Rectal smooth muscle tissue (tissue), 1 donor: ENCODE data around the gene IGHMBP2.

Experiments used
- H3K27ac ChIP-seq: one replicate; pipeline ENCODE4 v1.7.0; 2013; ENCODE audit warnings: low read depth, low read length, inconsistent platforms
- H3K27me3 ChIP-seq: one replicate; pipeline ENCODE4 v1.7.0; 2013; ENCODE audit warnings: low read length; ENCODE audit not compliant: control insufficient read depth, insufficient read depth
- H3K36me3 ChIP-seq: one replicate; pipeline ENCODE4 v1.7.0; 2013; ENCODE audit warnings: low read length; ENCODE audit not compliant: control insufficient read depth, insufficient read depth
- H3K4me1 ChIP-seq: one replicate; pipeline ENCODE4 v1.7.0; 2013; ENCODE audit warnings: low read length; ENCODE audit not compliant: control insufficient read depth, insufficient read depth
- H3K4me3 ChIP-seq: one replicate; pipeline ENCODE4 v1.7.0; 2013; ENCODE audit warnings: low read length
- H3K9ac ChIP-seq: one replicate; pipeline ENCODE4 v1.7.0; 2013; ENCODE audit warnings: low read length

IGHMBP2 gene

GRCh38 chr11:68939583-68940555 is 36.2 kb downstream of the IGHMBP2 start:
- Histone ChIP-seq H3K36me3 (peaks cover 35% of the 10 kb centered on the region), H3K27ac (peak overlapping the region; percentile 99), H3K9ac (no peak overlapping the region), H3K27me3 (no peaks in the 10 kb centered on the region), H3K4me3 (no peak overlapping the region), H3K4me1 (peaks cover 52% of the 10 kb centered on the region)

- Histone ChIP-seq H3K9ac (no peak overlapping the region), H3K27ac (peak overlapping the region; percentile 99), H3K4me1 (peaks cover 52% of the 10 kb centered on the region), H3K27me3 (no peaks in the 10 kb centered on the region), H3K36me3 (peaks cover 27% of the 10 kb centered on the region), H3K4me3 (no peak overlapping the region)
Measured at GRCh38 chr11:68940651-68941323, 37.1 kb downstream of the IGHMBP2 start.

GRCh38 chr11:68941324-68942094 is 37.8 kb downstream of the IGHMBP2 start:
- no peak overlapping the region for H3K9ac ChIP-seq
- H3K27ac ChIP-seq, result peak overlapping the region; percentile 99
- peaks cover 20% of the 10 kb centered on the region for H3K36me3 ChIP-seq
- H3K27me3 ChIP-seq, result no peaks in the 10 kb centered on the region
- no peak overlapping the region for H3K4me3 ChIP-seq
- peaks cover 52% of the 10 kb centered on the region for H3K4me1 ChIP-seq

- H3K36me3 ChIP-seq, result peaks cover 18% of the 10 kb centered on the region
- no peak overlapping the region for H3K4me3 ChIP-seq
- peaks cover 53% of the 10 kb centered on the region for H3K4me1 ChIP-seq
- H3K27me3 ChIP-seq, result no peaks in the 10 kb centered on the region
- peak overlapping the region; percentile 99 for H3K27ac ChIP-seq
- no peak overlapping the region for H3K9ac ChIP-seq
Measured at GRCh38 chr11:68942095-68942620, 38.5 kb downstream of the IGHMBP2 start.

- Histone ChIP-seq H3K36me3 (peaks cover 16% of the 10 kb centered on the region), H3K4me1 (peaks cover 59% of the 10 kb centered on the region), H3K9ac (peak overlapping the region; percentile 37), H3K4me3 (no peak overlapping the region), H3K27ac (peak overlapping the region; percentile 99), H3K27me3 (no peaks in the 10 kb centered on the region)
Measured at GRCh38 chr11:68942751-68943271, 39.1 kb downstream of the IGHMBP2 start.

- H3K9ac ChIP-seq, result no peak overlapping the region
- peak overlapping the region; percentile 99 for H3K27ac ChIP-seq
- H3K36me3 ChIP-seq, result no peaks in the 10 kb centered on the region
- peaks cover 54% of the 10 kb centered on the region for H3K4me1 ChIP-seq
- H3K27me3 ChIP-seq, result no peaks in the 10 kb centered on the region
- H3K4me3 ChIP-seq, result peak overlapping the region; percentile 33
Measured at GRCh38 chr11:68946416-68947090, 42.9 kb downstream of the IGHMBP2 start.

- Histone ChIP-seq H3K4me3 (no peak overlapping the region), H3K27me3 (no peaks in the 10 kb centered on the region), H3K9ac (no peak overlapping the region), H3K27ac (peak overlapping the region; percentile 99), H3K36me3 (no peaks in the 10 kb centered on the region), H3K4me1 (peaks cover 50% of the 10 kb centered on the region)
Measured at GRCh38 chr11:68947151-68947550, 43.5 kb downstream of the IGHMBP2 start.

- Histone ChIP-seq H3K4me1 (peaks cover 38% of the 10 kb centered on the region), H3K9ac (no peak overlapping the region), H3K27ac (peak overlapping the region; percentile 99), H3K4me3 (no peak overlapping the region), H3K36me3 (no peaks in the 10 kb centered on the region), H3K27me3 (no peaks in the 10 kb centered on the region)
Measured at GRCh38 chr11:68948496-68948895, 44.8 kb downstream of the IGHMBP2 start.

- Histone ChIP-seq H3K4me1 (peaks cover 34% of the 10 kb centered on the region), H3K27me3 (no peaks in the 10 kb centered on the region), H3K27ac (peak overlapping the region; percentile 99), H3K9ac (no peak overlapping the region), H3K36me3 (no peaks in the 10 kb centered on the region), H3K4me3 (no peak overlapping the region)
Measured at GRCh38 chr11:68948935-68949334, 45.2 kb downstream of the IGHMBP2 start.

GRCh38 chr11:68950270-68950669 is 46.6 kb downstream of the IGHMBP2 start:
- H3K27ac ChIP-seq, result peak overlapping the region; percentile 27
- H3K27me3 ChIP-seq, result no peaks in the 10 kb centered on the region
- no peak overlapping the region for H3K9ac ChIP-seq
- H3K4me3 ChIP-seq, result no peak overlapping the region
- peaks cover 33% of the 10 kb centered on the region for H3K4me1 ChIP-seq
- no peaks in the 10 kb centered on the region for H3K36me3 ChIP-seq

- H3K27me3 ChIP-seq, result no peaks in the 10 kb centered on the region
- H3K27ac ChIP-seq, result no peak overlapping the region
- H3K4me3 ChIP-seq, result no peak overlapping the region
- H3K36me3 ChIP-seq, result no peaks in the 10 kb centered on the region
- H3K9ac ChIP-seq, result no peak overlapping the region
- peaks cover 33% of the 10 kb centered on the region for H3K4me1 ChIP-seq
Measured at GRCh38 chr11:68950762-68951161, 47.1 kb downstream of the IGHMBP2 start.
